Posterior cingulate gyrus (tissue), 11 donors: Measurements from ENCODE around the gene LYSET.
A peak's percentile ranks its signal among the peaks of the same experiment; 100 is the strongest.
"Not testable (repeated sequence)": the region's sequence is repeated elsewhere in the genome, so short reads cannot be mapped to it uniquely, and the experiment has no call there.

Experiments
- DNase-seq, 10 donors: peaks; one replicate each; pipeline versions ENCODE4 v3.0.0 to v3.0.0-alpha.2; 2020 to 2021; ENCODE audit warnings: mixed read lengths in 3 of 10
- intact Hi-C: fragments of 100-400 bp; cut with DNase I; formaldehyde crosslinking; loops from one replicate; pipeline ENCODE4 v1.15.1; 2023

The LYSET gene

GRCh38 chr14:93212432-93212831 lies 27.3 kb downstream of the LYSET start:
- intact Hi-C loops = no loop called here
- DNase-seq = no peak

DNA sequence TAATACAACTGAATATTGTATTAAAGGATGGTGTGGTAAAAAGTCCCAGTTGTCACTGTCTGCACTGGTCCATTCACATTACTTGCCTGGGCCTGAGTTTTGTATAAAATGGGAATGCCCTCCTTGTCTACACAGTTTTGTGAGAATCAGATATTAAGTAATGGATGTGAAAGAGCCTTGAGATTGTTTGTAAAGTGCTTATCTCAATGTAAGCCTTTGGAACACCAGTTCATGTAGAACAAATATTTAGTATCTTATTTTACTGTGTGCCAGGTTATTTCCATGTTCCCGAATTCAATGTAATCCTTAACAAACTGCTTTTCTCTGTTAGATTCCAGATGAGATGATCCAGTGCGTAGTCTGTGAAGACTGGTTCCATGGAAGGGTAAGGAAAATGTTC lies 29.5 kb downstream of the LYSET start:
- DNase-seq = no peak
- intact Hi-C loops = no loop called here

GRCh38 chr14:93219103-93219726 lies 34.1 kb downstream of the LYSET start:
- intact Hi-C loops = no loop called here
- no peak for DNase-seq

- intact Hi-C loops = no loop called here
- DNase-seq = no peak
Observed at GRCh38 chr14:93220509-93220908, 35.4 kb downstream of the LYSET start.

- DNase-seq = no peak
Observed at GRCh38 chr14:93223565-93223964, 38.4 kb downstream of the LYSET start.

GRCh38 chr14:93228550-93228949 lies 43.4 kb downstream of the LYSET start:
- intact Hi-C loops = no loop called here

More at GRCh38 chr14:93223565-93223964, 38.4 kb downstream of the LYSET start:
- intact Hi-C loops = no loop called here

DNA sequence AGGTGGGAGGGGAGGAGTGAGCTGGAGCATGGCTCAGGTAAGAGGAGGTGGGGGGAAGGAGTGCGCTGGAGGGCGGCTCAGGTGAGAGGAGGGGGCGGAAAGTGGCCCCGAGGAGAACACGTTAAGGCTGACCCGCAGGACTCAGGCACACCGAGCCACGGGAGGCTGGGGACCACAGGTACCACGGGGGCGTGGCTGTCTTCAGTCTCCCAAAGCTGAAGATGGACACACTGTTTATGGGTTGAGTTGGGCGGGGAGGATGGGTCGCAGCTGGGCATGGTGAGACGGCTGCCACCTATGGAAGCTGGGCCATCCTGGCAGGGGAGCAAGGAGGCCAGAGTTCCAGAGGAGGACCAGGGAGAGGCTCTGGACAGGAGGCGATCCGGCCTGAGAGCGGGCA lies 45.4 kb downstream of the LYSET start:
- DNase-seq = no peak
- intact Hi-C loops = no loop called here

More at GRCh38 chr14:93228550-93228949, 43.4 kb downstream of the LYSET start:
- no peak for DNase-seq

GRCh38 chr14:93231129-93231979 lies 46.2 kb downstream of the LYSET start:
- peak in 9 of 10 donors; percentile 40 to 96 (median 73) for DNase-seq
- intact Hi-C loops = no loop called here

DNA sequence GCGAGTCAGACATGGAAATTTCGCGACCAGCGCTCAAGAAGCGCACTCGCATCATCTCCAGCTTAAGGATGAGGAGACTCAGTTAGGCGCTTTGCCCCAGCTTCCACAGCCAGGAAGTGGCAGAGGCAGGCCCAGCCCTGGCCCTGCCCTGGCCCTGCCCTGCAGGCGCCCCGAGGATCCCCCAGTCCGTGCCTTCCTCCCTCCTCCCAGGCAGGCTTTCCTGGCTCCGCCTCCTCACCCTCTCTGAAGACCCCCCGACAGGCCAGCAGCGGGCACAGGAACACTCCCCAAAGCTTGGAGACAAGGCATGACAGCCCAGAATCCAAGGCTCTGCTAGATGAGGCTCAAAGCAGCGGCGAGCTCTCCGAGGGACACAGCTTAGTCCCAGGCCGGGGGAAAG lies 47.0 kb downstream of the LYSET start:
- intact Hi-C loops = no loop called here
- no peak for DNase-seq

DNA sequence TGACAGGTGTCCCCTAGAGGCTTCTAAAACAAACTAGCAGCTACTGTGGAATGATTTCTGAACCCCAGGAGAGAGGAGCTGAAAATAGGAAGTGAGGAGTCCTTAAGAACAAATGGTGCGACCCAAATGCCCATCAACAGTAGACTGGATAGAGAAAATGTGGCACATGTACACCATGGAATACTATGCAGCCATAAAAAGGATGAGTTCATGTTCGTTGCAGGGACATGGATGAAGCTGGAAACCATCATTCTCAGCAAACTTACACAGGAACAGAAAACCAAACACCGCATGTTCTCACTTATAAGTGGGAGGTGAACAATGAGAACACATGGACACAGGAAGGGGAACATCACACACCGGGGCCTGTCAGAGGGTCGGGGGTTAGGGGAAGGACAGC lies 48.0 kb downstream of the LYSET start:
- intact Hi-C loops, DNase-seq: not testable (repeated sequence)

DNA sequence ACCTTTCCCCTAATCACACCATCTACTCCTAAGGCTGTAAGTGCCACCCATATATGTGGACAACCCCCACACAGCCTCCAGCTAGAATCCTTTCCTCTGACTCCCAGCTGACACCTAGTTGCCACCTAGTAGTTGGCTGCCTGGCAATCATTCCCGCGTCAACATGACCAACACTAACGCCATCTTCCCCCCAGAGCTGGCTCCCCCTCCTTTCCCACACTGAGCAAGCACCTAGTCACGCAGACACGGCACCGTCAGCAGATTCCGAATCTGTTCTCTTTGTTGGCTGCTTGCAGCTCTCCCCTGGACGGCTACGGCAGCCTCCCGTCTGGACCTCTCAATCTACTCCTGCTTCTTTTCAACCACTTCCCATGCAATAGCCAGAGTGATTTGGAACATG lies 49.7 kb downstream of the LYSET start:
- no peak for DNase-seq
- intact Hi-C loops = no loop called here
